Neural cell (in vitro differentiated cells): ENCODE results near the gene RGP1.

ENCODE experiments used
- CTCF ChIP-seq: fragments of 450-650 bp; IDR thresholded peaks from 2 replicates; pipeline ENCODE4 v1.5.1; 2014; ENCODE audit warnings: antibody characterized with exemption, mild to moderate bottlenecking, moderate library complexity; ENCODE audit not compliant: poor library complexity, severe bottlenecking
- POLR2AphosphoS5 ChIP-seq: IDR thresholded peaks from 2 replicates; pipeline ENCODE4 v1.6.1; 2012

GRCh38 chr9:35703906-35704672, 45.0 kb upstream of the RGP1 start:
- TF ChIP-seq CTCF (no peak), POLR2AphosphoS5 (no peak)
